Activated CD8-positive, alpha-beta T cell treated with anti-CD3 and anti-CD28 coated beads for 36 hours (primary cell): ENCODE measurements around the gene TNFRSF6B. TPM values are rescaled to one million over a fixed set of nuclear protein-coding genes. Genes with fewer than 3 reads are reported as not detected.

Experiments used
- ATAC-seq: fragments of 200-7000 bp; cut with Tn5 transposase; one replicate; pipeline ENCODE4 v1.10.0; 2021; ENCODE audit warnings: mild to moderate bottlenecking, moderate library complexity
- CTCF ChIA-PET: fragments of 350-600 bp; sonication (Branson Sonifier 250); formaldehyde crosslinking; loops from one replicate; lab custom pipeline; 2021; ENCODE audit warnings: antibody characterized with exemption; lab: Charles Lee
- POLR2A ChIA-PET: fragments of 350-600 bp; sonication (Branson Sonifier 250); formaldehyde crosslinking; loops from one replicate; lab custom pipeline; 2021; ENCODE audit warnings: antibody characterized with exemption; lab: Charles Lee
- DNase-seq: peaks from one replicate; pipeline ENCODE4 v3.0.0-alpha.2; 2020
- H3K27ac Mint-ChIP-seq: one replicate; pipeline ENCODE4 v1.8.0; 2021; ENCODE audit warnings: mild to moderate bottlenecking, mixed read lengths
- H3K27me3 Mint-ChIP-seq: one replicate; pipeline ENCODE4 v1.8.0; 2021; ENCODE audit warnings: mixed read lengths
- H3K36me3 Mint-ChIP-seq: one replicate; pipeline ENCODE4 v1.8.0; 2021; ENCODE audit warnings: low read depth, mixed read lengths
- H3K4me1 Mint-ChIP-seq: one replicate; pipeline ENCODE4 v1.8.0; 2021; ENCODE audit warnings: low read depth, mixed read lengths
- H3K4me3 Mint-ChIP-seq: one replicate; pipeline ENCODE4 v1.8.0; 2021; ENCODE audit warnings: mild to moderate bottlenecking, moderate library complexity, mixed read lengths
- H3K9me3 Mint-ChIP-seq: one replicate; pipeline ENCODE4 v1.8.0; 2021; ENCODE audit warnings: mixed read lengths
- CTCF ChIP-seq: fragments of 200-600 bp; IDR thresholded peaks from one replicate; pipeline ENCODE4 v1.8.0; 2022; ENCODE audit warnings: antibody characterized with exemption, mild to moderate bottlenecking
- intact Hi-C: fragments of 100-400 bp; cut with micrococcal nuclease; formaldehyde crosslinking; loops from one replicate; pipeline ENCODE4 v1.10.0; 2022
- total RNA-seq, 2 experiments: library from RNA; stranded (reverse); gene quantifications; one replicate each; pipeline ENCODE4 v1.2.3, GENCODE V29; 2021

TNFRSF6B gene
- total RNA-seq, 2 experiments from 2014 or later: not detected

- Mint-ChIP-seq H3K27ac (no peak overlapping the region), H3K36me3 (peaks cover 15% of the 10 kb centered on the region), H3K4me3 (no peak overlapping the region), H3K4me1 (peaks cover 20% of the 10 kb centered on the region), H3K27me3 (no peaks in the 10 kb centered on the region), H3K9me3 (no peaks in the 10 kb centered on the region)
- intact Hi-C loops: loop anchor here (10.0 kb wide), 1 partner anchor 161 kb away; the partner anchor contains the start of genes ABHD16B and TPD52L2
- no peak for TF ChIP-seq CTCF
- ATAC-seq (no peak), DNase-seq (no peak)
- CTCF ChIA-PET: no interaction called here
- POLR2A ChIA-PET: no interaction called here
Measured at GRCh38 chr20:63703471-63703975, 7.1 kb downstream of the TNFRSF6B start.

GRCh38 chr20:63703976-63704748 lies 7.7 kb downstream of the TNFRSF6B start:
- H3K27ac Mint-ChIP-seq: no peak overlapping the region
- POLR2A ChIA-PET: no interaction called here
- no peaks in the 10 kb centered on the region for H3K27me3 Mint-ChIP-seq
- ATAC-seq (no peak), DNase-seq (no peak)
- no peak for TF ChIP-seq CTCF
- H3K36me3 Mint-ChIP-seq: peaks cover 20% of the 10 kb centered on the region
- H3K9me3 Mint-ChIP-seq: no peaks in the 10 kb centered on the region
- H3K4me1 Mint-ChIP-seq: peaks cover 20% of the 10 kb centered on the region
- intact Hi-C loops: loop anchor here (10.0 kb wide), 1 partner anchor 161 kb away; the partner anchor contains the start of genes ABHD16B and TPD52L2
- CTCF ChIA-PET: no interaction called here
- no peak overlapping the region for H3K4me3 Mint-ChIP-seq

- ATAC-seq: no peak
- no peak overlapping the region for H3K4me3 Mint-ChIP-seq
- H3K27me3 Mint-ChIP-seq: no peaks in the 10 kb centered on the region
- ChIA-PET CTCF (no interaction called here), POLR2A (no interaction called here)
- H3K27ac Mint-ChIP-seq: peak overlapping the region; percentile 34
- TF ChIP-seq CTCF: no peak
- H3K36me3 Mint-ChIP-seq: peaks cover 21% of the 10 kb centered on the region
- no peaks in the 10 kb centered on the region for H3K9me3 Mint-ChIP-seq
- intact Hi-C loops: loop anchor here (10.0 kb wide), 1 partner anchor 160 kb away; the partner anchor contains the start of genes ABHD16B and TPD52L2
- H3K4me1 Mint-ChIP-seq: peaks cover 21% of the 10 kb centered on the region
- DNase-seq: no peak
Measured at GRCh38 chr20:63704749-63705117, 8.3 kb downstream of the TNFRSF6B start.

- H3K36me3 Mint-ChIP-seq: peaks cover 23% of the 10 kb centered on the region
- peak overlapping the region; percentile 34 for H3K27ac Mint-ChIP-seq
- peaks cover 24% of the 10 kb centered on the region for H3K4me1 Mint-ChIP-seq
- POLR2A ChIA-PET: interaction anchor here (1.4 kb wide), 1 partner anchor 159 kb away, joined by 5 read pairs; the partner anchor contains the start of gene TPD52L2
- CTCF ChIA-PET: interaction anchor here (3.5 kb wide), 1 partner anchor 160 kb away, joined by 28 read pairs; the partner anchor contains the start of gene TPD52L2
- intact Hi-C loops: loop anchor here (10.0 kb wide), 1 partner anchor 159 kb away; the partner anchor contains the start of genes ABHD16B and TPD52L2
- H3K27me3 Mint-ChIP-seq: no peaks in the 10 kb centered on the region
- H3K9me3 Mint-ChIP-seq: no peaks in the 10 kb centered on the region
- ATAC-seq (no peak), DNase-seq (no peak)
- no peak overlapping the region for H3K4me3 Mint-ChIP-seq
- TF ChIP-seq CTCF: no peak
Measured at GRCh38 chr20:63705232-63706026, 9.0 kb downstream of the TNFRSF6B start.
